WTC11 (cell line): ENCODE measurements around the gene ESYT1.

Source experiments
- ATF3 ChIP-seq: sonication (generic); formaldehyde crosslinking; conservative IDR thresholded peaks from 2 replicates; pipeline ENCODE4 v1.8.1; 2022; ENCODE audit warnings: mild to moderate bottlenecking, missing genetic modification reagents
- ATF6 ChIP-seq: sonication (generic); formaldehyde crosslinking; IDR thresholded peaks from 2 replicates; pipeline ENCODE4 v1.8.1; 2023; ENCODE audit warnings: mild to moderate bottlenecking, missing genetic modification reagents
- NFYB ChIP-seq: sonication (generic); formaldehyde crosslinking; conservative IDR thresholded peaks from 2 replicates; pipeline ENCODE4 v1.8.0; 2022; ENCODE audit warnings: low read depth, missing genetic modification reagents
- NR2C2 ChIP-seq: sonication (generic); formaldehyde crosslinking; IDR thresholded peaks from 2 replicates; pipeline ENCODE4 v1.8.0; 2022; ENCODE audit warnings: mild to moderate bottlenecking, missing genetic modification reagents
- NR3C1 ChIP-seq: sonication (generic); formaldehyde crosslinking; conservative IDR thresholded peaks from 2 replicates; pipeline ENCODE4 v1.8.1; 2023; ENCODE audit warnings: low read depth, mild to moderate bottlenecking, missing genetic modification reagents
- SMAD3 ChIP-seq: sonication (generic); formaldehyde crosslinking; IDR thresholded peaks from 2 replicates; pipeline ENCODE4 v1.8.0; 2022; ENCODE audit warnings: missing genetic modification reagents, mild to moderate bottlenecking, borderline replicate concordance
- TP53 ChIP-seq: sonication (generic); formaldehyde crosslinking; IDR thresholded peaks from 2 replicates; pipeline ENCODE4 v1.8.1; 2023; ENCODE audit warnings: mild to moderate bottlenecking, missing genetic modification reagents
- USF2 ChIP-seq: sonication (generic); formaldehyde crosslinking; IDR thresholded peaks from 2 replicates; pipeline ENCODE4 v1.8.1; 2023; ENCODE audit warnings: mild to moderate bottlenecking, missing genetic modification reagents, moderate library complexity
- ZNF423 ChIP-seq: fragments of 250-450 bp; sonication (Bioruptor Pico); IDR thresholded peaks from 2 replicates; pipeline ENCODE4 v2.1.2; 2022; ENCODE audit warnings: mild to moderate bottlenecking, moderate library complexity
- TF ChIP-seq, protein P1 (sequence below): fragments of 200-600 bp; IDR thresholded peaks from 2 replicates; pipeline ENCODE4 v1.8.0; 2022; ENCODE audit warnings: antibody characterized with exemption
- TF ChIP-seq, protein P2 (sequence below): sonication (generic); formaldehyde crosslinking; IDR thresholded peaks from 2 replicates; pipeline ENCODE4 v1.8.0; 2022; ENCODE audit warnings: mild to moderate bottlenecking, missing genetic modification reagents
- TF ChIP-seq, protein P3 (sequence below): sonication (generic); formaldehyde crosslinking; IDR thresholded peaks from 2 replicates; pipeline ENCODE4 v1.8.1; 2022; ENCODE audit warnings: missing genetic modification reagents, borderline replicate concordance

DNA sequence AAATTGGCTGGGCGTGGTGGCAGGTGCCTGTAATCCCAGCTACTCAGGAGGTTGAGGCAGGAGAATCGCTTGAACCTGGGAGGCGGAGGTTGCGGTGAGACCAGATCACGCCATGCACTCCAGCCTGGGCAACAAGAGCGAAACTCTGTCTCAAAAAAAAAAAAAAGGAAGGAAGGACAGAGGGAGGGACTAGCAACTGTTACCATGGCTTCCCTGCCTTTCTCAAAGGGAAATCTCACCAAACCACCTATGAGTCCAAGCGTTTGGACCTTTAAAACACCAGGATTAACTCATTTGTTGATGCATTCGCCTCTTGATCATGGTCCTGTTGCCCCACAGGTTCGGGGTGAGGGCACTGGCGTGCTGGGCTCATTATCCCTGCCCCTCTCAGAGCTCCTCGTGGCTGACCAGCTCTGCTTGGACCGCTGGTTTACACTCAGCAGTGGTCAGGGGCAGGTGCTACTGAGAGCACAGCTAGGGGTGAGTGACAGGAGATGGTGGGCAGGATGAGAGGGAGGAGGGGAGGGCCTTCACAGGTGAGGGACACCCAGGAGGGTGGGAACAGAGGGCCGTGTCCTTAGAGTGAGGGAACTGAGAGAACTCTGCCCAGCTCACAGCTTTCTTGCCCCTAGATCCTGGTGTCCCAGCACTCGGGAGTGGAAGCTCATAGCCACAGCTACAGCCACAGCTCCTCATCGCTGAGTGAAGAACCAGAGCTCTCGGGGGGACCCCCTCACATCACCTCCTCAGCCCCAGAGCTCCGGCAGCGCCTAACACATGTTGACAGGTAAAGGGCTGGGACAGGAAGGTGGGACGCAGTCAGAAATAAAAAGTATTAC is 14.1 kb downstream of the ESYT1 start:
- TF ChIP-seq SMAD3 (no peak), ATF3 (CRISPR knock-in tag) (no peak), NR2C2 (CRISPR knock-in tag) (no peak), USF2 (CRISPR knock-in tag) (no peak), ZNF423 (no peak), NFYB (no peak), ATF6 (CRISPR knock-in tag) (no peak), TP53 (CRISPR knock-in tag) (no peak), NR3C1 (CRISPR knock-in tag) (no peak)
- TF ChIP-seq, protein P1, sequence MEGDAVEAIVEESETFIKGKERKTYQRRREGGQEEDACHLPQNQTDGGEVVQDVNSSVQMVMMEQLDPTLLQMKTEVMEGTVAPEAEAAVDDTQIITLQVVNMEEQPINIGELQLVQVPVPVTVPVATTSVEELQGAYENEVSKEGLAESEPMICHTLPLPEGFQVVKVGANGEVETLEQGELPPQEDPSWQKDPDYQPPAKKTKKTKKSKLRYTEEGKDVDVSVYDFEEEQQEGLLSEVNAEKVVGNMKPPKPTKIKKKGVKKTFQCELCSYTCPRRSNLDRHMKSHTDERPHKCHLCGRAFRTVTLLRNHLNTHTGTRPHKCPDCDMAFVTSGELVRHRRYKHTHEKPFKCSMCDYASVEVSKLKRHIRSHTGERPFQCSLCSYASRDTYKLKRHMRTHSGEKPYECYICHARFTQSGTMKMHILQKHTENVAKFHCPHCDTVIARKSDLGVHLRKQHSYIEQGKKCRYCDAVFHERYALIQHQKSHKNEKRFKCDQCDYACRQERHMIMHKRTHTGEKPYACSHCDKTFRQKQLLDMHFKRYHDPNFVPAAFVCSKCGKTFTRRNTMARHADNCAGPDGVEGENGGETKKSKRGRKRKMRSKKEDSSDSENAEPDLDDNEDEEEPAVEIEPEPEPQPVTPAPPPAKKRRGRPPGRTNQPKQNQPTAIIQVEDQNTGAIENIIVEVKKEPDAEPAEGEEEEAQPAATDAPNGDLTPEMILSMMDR = no peak
- TF ChIP-seq, protein P2, sequence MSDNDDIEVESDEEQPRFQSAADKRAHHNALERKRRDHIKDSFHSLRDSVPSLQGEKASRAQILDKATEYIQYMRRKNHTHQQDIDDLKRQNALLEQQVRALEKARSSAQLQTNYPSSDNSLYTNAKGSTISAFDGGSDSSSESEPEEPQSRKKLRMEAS (CRISPR knock-in tag) = no peak
- TF ChIP-seq, protein P3, sequence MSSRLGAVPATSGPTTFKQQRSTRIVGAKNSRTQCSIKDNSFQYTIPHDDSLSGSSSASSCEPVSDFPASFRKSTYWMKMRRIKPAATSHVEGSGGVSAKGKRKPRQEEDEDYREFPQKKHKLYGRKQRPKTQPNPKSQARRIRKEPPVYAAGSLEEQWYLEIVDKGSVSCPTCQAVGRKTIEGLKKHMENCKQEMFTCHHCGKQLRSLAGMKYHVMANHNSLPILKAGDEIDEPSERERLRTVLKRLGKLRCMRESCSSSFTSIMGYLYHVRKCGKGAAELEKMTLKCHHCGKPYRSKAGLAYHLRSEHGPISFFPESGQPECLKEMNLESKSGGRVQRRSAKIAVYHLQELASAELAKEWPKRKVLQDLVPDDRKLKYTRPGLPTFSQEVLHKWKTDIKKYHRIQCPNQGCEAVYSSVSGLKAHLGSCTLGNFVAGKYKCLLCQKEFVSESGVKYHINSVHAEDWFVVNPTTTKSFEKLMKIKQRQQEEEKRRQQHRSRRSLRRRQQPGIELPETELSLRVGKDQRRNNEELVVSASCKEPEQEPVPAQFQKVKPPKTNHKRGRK (CRISPR knock-in tag) = no peak
